NCI-H128 (cell line): ENCODE results near the gene CDK5R2.
A peak's percentile ranks its signal among the peaks of the same experiment; 100 is the strongest.

Source experiments
- DNase-seq: peaks from one replicate; lab custom pipeline; 2025; ENCODE audit not compliant: unreplicated experiment; lab: John Stamatoyannopoulos, UW

Gene CDK5R2

GRCh38 chr2:219001577-219002394 is 42.3 kb downstream of the CDK5R2 start:
- peak; percentile 77 for DNase-seq

DNA sequence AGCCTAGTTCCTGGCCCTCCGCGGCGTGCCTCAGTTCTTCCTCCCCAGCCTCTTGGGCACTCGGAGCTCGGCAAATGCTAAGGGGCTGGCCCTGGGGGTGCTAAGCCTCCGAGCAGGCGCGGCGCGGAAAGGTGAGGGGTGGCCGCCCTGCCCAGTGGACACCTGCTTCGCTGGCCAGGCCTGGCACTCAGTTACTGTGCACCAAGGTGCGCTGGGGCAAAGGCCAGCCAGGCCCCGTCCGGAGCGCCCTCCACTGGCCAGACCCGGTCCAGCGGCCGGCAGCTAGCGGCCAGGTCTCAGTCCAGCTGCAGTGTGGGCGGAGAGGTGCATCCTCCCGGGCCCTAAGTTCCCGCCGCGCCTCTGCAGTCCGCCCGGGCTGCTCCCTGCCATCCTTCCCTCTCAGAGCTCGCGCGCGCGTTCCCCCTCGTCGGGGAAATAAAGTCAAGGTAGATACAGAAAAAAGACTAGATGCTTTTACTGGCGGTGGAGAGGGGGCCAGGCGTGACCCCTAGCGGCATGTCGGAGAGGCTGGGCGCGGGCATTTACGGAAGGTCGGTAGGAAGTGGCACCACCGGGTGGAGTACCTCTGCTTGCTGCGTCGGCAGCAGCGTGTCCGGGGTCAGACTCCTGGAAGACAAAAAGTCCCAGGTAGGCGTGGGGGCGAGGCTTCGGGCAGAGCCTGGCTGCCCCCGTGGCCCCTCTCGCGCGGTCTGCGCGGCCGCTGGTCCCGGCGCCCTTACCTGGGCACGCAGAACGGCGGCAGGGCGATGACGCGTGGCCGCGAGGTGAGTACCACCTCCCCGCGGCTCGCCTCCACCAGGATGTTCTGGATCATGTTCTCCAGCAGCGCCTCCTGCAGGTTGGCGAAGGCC is 43.2 kb downstream of the CDK5R2 start:
- no peak for DNase-seq

DNA sequence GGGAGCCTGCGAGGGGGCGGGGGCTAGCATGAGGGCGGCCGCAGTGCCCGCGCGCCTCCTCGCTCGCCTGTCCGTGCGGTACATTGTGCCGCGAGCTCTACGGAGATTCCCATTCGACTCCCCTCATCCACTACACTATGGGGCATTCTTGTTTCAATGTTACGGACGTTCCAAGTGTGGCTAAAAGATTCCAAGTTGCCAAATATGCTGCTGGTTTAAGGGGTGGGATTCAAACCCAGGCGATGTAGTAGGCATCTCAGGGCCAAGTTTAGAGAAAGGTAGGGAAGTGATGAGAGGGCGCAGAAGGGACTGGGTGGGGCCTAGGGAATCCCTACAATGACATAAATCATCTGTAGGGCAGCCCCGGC is 43.8 kb downstream of the CDK5R2 start:
- DNase-seq, result no peak

- DNase-seq, result no peak
Observed at GRCh38 chr2:219003979-219004378, 44.5 kb downstream of the CDK5R2 start.

GRCh38 chr2:219009294-219009693 is 49.8 kb downstream of the CDK5R2 start:
- no peak for DNase-seq

DNA sequence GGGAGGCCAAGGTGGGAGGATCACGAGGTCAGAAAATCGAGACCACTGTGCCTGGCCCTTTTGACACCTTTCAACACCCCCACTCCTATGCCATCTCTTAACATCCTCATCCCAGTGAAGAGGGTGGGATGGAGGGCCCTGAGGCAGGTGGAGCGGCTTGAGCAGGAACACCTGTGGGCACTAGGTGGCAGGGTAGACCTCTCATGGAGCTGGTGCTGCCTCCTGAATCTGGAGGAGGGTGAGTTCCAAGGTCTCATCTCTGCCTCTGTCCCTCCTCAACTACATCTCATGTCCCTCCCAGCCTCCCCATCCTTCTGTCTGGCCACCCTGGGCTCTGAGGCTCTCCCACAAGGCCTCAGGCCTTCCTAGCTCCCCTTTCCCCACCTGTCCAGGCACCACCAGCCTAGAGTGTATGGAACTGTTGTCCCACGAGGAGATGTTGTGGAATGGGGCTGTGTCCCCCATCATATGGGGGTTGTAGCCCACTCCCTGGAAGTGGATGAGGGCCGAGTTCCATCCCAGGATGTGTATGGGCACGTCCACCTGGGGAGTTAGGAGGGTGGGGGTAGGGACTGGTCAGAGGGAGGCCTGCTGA is 50.8 kb downstream of the CDK5R2 start:
- no peak for DNase-seq

DNA sequence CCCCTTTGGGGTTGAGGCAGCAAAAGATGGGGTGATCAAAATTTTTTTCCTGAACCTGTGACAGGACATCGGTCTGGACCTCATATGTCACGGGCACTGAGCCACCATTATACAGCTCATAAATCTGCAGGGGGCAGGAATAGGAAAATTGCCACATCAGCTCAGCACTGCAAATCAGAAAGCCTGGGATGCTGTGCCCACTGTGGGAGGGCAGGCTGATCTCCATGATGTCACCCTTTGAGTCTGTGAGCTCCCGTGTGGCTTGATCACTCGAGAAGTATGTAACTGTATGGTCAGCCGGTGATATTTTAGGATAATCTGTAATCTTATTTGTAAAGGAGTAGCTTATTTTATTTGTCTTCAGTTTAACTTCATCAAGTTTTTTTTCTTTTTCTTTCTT is 51.4 kb downstream of the CDK5R2 start:
- DNase-seq, result no peak
